ENCODE data around the gene MPO. TPM values are rescaled to one million over a fixed set of nuclear protein-coding genes. Genes with fewer than 3 reads are reported as not detected.

MPO gene
- total RNA-seq, 4 donors from 2014 or later = 0.24 to 0.45 TPM; not detected in 2

DNA sequence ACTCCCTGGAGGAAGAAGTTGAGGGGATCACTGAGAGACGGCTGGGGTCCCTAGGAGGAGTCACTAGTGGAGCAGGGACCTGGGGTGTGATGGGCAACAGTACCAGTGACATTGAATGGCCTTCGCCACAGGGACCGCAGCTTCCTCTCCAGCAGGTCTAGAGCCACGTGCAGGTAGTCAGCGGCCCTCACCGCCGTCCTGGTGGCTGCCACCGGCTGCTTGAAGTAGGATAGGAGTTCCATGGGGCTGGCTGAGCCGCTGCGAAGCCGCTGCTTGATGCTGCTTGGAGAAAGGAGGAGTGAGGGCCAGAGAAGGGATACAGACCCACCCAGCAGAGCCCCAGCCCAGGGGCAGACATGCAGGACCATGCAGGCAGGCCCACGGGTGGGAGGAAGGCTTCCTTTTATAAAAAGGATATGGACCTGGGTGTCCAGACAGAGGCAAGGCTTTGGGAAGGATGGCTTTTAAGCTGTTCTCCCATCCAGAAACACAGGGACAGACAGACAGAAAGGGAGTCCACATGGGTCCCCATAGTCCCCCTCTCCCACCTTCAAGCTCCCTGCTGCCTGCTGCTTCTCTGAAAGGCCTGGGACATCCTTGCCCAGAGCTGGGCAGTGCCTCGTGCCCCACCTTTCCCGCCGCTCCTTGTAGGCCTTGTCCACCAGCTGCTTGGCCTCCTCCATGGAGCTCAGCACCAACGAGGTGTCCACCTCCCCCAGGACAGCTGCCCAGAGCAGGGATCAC, 827 bp downstream of the MPO start:
- TF ChIP-seq POLR2A (IDR thresholded peaks at IDR 0.05) = no peak
- WGBS, 2 donors = 80 to 84% methylated on average over 11 to 15 of the region's 16 CpGs
- intact Hi-C loops (cut with DNase I) = no loop called here

DNA sequence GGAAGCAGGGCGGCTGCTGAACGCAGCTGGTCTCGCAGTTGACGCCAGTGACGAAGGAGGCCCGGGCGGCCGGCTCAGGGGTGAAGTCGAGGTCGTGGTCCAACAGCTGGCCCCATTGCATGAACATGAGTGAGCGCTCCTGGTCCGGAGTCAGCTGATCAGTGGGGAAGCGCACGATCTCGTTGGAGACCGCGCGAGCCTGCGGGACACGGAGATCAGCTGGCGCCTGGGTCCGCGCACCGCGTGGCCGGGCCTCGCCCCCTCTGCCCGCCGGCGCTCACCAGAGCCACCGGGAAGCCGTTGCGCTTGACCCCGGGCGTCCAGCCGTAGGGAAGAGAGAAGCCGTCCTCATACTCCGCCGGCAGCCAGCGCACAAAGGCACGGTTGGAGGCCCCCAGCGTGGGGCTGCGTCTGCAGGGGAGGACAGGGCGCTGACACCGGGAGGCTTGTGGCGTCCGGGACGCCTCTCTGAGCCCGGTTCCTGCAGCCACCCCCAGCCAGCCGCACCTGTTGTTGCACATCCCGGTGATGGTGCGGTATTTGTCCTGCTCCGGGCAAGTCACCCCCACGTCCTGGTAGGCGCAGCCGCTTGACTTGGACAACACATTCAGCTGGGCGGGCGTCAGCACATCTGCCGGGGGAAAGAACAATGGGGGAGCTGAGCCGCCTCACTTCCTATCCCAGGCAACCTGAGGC, 1.6 kb downstream of the MPO start:
- peaks cover 0 to 4% of the 10 kb centered on the region in 2 donors for H3K4me1 ChIP-seq
- no peak overlapping the region for H3K27ac ChIP-seq
- no peaks in the 10 kb centered on the region for H3K36me3 ChIP-seq
- no peaks in the 10 kb centered on the region for H3K9me3 ChIP-seq
- H3K4me3 ChIP-seq (replicated peaks in 1 of 3) = no peak overlapping the region
- peak; percentile 18 to 27 for DNase-seq
- peaks cover 2% of the 10 kb centered on the region for H3K27me3 ChIP-seq
- WGBS, 2 donors = 27% methylated on average over 20 of the region's 60 CpGs; no CpG with 5 or more reads in 1 of the 2 donors
- intact Hi-C loops (cut with DNase I) = no loop called here
- TF ChIP-seq, protein P1, sequence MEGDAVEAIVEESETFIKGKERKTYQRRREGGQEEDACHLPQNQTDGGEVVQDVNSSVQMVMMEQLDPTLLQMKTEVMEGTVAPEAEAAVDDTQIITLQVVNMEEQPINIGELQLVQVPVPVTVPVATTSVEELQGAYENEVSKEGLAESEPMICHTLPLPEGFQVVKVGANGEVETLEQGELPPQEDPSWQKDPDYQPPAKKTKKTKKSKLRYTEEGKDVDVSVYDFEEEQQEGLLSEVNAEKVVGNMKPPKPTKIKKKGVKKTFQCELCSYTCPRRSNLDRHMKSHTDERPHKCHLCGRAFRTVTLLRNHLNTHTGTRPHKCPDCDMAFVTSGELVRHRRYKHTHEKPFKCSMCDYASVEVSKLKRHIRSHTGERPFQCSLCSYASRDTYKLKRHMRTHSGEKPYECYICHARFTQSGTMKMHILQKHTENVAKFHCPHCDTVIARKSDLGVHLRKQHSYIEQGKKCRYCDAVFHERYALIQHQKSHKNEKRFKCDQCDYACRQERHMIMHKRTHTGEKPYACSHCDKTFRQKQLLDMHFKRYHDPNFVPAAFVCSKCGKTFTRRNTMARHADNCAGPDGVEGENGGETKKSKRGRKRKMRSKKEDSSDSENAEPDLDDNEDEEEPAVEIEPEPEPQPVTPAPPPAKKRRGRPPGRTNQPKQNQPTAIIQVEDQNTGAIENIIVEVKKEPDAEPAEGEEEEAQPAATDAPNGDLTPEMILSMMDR (IDR thresholded peaks at IDR 0.05) = no peak

More for the DNA sequence above, 827 bp downstream of the MPO start:
- no peak overlapping the region for H3K4me3 ChIP-seq (replicated peaks in 1 of 3)
- no peaks in the 10 kb centered on the region for H3K36me3 ChIP-seq
- no peak for DNase-seq
- H3K27me3 ChIP-seq = peaks cover 2% of the 10 kb centered on the region
- no peaks in the 10 kb centered on the region for H3K9me3 ChIP-seq
- H3K27ac ChIP-seq = no peak overlapping the region
- H3K4me1 ChIP-seq = peaks cover 0 to 4% of the 10 kb centered on the region in 2 donors

DNA sequence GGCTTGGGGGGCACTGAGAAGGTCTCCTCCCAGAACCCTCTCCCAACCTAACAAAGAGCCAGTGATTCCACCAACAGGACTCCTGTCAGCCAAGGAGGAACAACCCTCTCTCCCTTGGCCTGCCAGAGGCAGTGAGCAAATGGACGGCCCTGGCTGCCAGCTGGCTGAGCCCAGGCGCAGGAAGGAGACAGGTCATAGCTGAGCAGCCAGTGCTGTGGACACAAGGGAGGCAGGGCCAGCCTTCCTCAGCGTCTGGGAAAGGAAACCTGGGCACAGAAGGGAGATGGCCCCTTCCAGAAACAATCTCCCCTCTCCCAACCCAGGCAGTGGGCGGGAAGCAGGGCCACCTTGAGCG, 2.1 kb downstream of the MPO start:
- H3K4me3 ChIP-seq (replicated peaks in 1 of 3) = no peak overlapping the region
- peak; percentile 7 to 38 for DNase-seq
- no peak overlapping the region for H3K27ac ChIP-seq
- no peaks in the 10 kb centered on the region for H3K36me3 ChIP-seq
- TF ChIP-seq, protein P1 (IDR thresholded peaks at IDR 0.05) = no peak
- no peak for TF ChIP-seq POLR2A (IDR thresholded peaks at IDR 0.05)
- peaks cover 2% of the 10 kb centered on the region for H3K27me3 ChIP-seq
- WGBS, 2 donors = 22 to 47% methylated on average over 3 of the region's 5 CpGs
- H3K9me3 ChIP-seq = no peaks in the 10 kb centered on the region
- intact Hi-C loops (cut with DNase I) = no loop called here
- H3K4me1 ChIP-seq = peaks cover 0 to 4% of the 10 kb centered on the region in 2 donors

DNA sequence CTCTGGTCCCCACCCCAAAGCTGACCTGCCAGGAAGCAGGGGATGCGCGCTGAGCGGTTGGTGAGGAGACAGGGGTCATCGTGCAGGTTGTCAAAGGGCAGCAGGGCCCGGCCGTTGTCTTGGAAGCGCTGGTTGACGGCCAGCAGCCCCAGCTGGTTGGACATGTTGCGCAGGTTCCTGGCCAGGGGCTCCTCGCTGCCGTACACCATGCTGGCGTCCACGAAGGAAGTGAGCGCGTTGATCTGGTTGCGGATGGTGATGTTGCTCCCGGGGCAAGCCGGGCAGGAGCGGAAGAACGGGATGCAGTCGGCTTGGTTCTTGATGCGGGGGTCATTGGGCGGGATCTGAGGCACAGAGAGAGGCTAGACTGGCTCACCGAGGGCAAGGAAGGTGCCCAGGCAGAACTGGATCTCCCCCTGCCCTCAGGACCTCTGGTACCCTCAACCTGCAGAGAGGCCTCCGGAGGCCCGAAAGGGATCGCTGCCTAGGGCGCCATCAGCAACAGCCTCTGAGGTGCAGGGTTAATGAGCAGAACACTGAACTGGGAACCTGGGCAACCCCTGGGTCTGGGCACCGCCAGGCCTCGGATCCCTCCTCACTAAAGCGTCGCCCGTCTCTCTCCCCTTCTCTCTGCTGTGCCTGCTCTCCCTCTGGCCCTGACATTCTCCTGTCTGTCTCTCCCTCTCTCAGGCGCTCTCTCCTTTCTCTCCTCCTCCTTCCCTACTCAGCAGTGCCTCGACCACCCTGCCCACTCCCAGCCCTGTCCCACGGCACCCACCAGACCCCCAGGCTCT, 2.7 kb downstream of the MPO start:
- peaks cover 2% of the 10 kb centered on the region for H3K27me3 ChIP-seq
- 87 to 92% methylated on average over 33 to 35 of the region's 36 CpGs for WGBS, 2 donors
- peak in 1 of 2 donors; percentile 14 for DNase-seq
- H3K9me3 ChIP-seq = no peaks in the 10 kb centered on the region
- H3K27ac ChIP-seq = no peak overlapping the region
- H3K4me1 ChIP-seq = peaks cover 0 to 4% of the 10 kb centered on the region in 2 donors
- intact Hi-C loops (cut with DNase I) = no loop called here
- TF ChIP-seq POLR2A (IDR thresholded peaks at IDR 0.05) = no peak
- H3K36me3 ChIP-seq = no peaks in the 10 kb centered on the region
- no peak overlapping the region for H3K4me3 ChIP-seq (replicated peaks in 1 of 3)

DNA sequence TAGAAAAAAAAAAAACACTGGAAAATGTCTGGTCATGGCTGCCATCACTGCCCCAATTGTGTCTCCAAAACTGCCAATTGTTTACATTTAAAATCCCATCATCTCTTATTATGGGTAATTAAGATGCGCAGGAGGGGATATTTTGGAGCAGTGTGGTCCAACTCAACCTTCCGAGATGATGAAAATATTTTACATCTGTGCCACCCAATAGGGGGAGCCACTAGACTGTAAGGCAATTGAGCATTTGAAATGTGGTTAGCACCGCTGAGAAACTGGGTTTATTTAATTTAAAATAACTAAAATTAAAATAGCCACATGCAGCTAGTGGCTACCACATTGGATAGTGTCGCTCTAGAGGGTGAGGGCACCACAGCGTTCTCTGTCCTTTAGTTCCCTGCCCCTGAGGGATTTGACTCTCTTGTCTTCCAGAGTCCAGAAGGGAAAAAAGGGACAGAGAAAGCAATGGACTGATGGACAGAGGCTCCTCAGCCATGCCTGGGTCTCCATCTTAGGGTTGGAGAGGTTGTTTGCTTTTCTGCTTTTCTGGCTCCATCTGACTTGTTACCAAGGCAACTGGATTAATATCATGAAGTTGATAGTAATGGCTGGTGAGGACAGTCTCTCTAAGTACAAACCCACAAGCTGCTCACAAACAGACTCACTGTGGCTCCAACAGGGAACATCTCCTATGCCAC, 3.5 kb downstream of the MPO start:
- 71 to 73% methylated on average over 5 of the region's 5 CpGs for WGBS, 2 donors
- intact Hi-C loops (cut with DNase I) = no loop called here
- no peak overlapping the region for H3K4me3 ChIP-seq (replicated peaks in 1 of 3)
- no peak for TF ChIP-seq POLR2A (IDR thresholded peaks at IDR 0.05)
- TF ChIP-seq, protein P1 (IDR thresholded peaks at IDR 0.05) = peak in 1 of 6 experiments; percentile 18
- H3K9me3 ChIP-seq = no peaks in the 10 kb centered on the region
- H3K27ac ChIP-seq = no peak overlapping the region
- H3K27me3 ChIP-seq = peaks cover 2% of the 10 kb centered on the region
- no peaks in the 10 kb centered on the region for H3K36me3 ChIP-seq
- peaks cover 0 to 4% of the 10 kb centered on the region in 2 donors for H3K4me1 ChIP-seq
- no peak for DNase-seq

All from thyroid gland (tissue), 4 donors.